ENCODE measurements around the gene ABL1. TPM values are rescaled to one million over a fixed set of nuclear protein-coding genes. Genes with fewer than 3 reads are reported as not detected.

ABL1 gene
- total RNA-seq, 1 experiment from 2014 or later = 83.6 TPM

GRCh38 chr9:130901498-130902203 lies 66.6 kb downstream of the ABL1 start:
- H3K27ac ChIP-seq (ENCODE audit: insufficient read length, low read depth, low read length) = no peak overlapping the region
- H3K56ac ChIP-seq (ENCODE audit: insufficient read length, low read depth, low read length) = no peak overlapping the region
- H2BK12ac ChIP-seq (ENCODE audit: insufficient read length, low read depth, low read length) = no peak overlapping the region
- H4K20me1 ChIP-seq (ENCODE audit: control insufficient read depth, insufficient read depth, insufficient read length) = no peaks in the 10 kb centered on the region
- no peak for DNase-seq
- no peak overlapping the region for H2BK5ac ChIP-seq (ENCODE audit: insufficient read length, low read length)
- Mint-ChIP-seq H3K4me3 (no peak overlapping the region), H3K9me3 (no peaks in the 10 kb centered on the region), H3K4me1 (peaks cover 0 to 7% of the 10 kb centered on the region in 2 experiments; a peak in 1 of 4 replicates), H3K27ac (no peak overlapping the region), H3K27me3 (ENCODE audit: low read depth) (peaks cover 3% of the 10 kb centered on the region; the same call in 1 of the 2 replicates), H3K36me3 (ENCODE audit: insufficient read depth in 1 of 3, low read depth in 3 of 3) (no peaks in the 10 kb centered on the region)
- H2AFZ ChIP-seq (ENCODE audit: low read length) = no peak overlapping the region
- no peak overlapping the region for H4K91ac ChIP-seq (ENCODE audit: insufficient read length, low read depth, low read length)
- H4K8ac ChIP-seq (replicated peaks; ENCODE audit: insufficient read length, low read depth, low read length) = no peak overlapping the region
- H2BK15ac ChIP-seq (ENCODE audit: low read depth, low read length) = no peak overlapping the region
- no CpG with 5 or more reads among the region's 17 CpGs for WGBS (ENCODE audit: extremely low coverage, insufficient read length, low lambda C conversion rate)
- no peaks in the 10 kb centered on the region for H3K4me1 ChIP-seq (ENCODE audit: insufficient read depth, low read length)
- no peak overlapping the region for H2AK5ac ChIP-seq (ENCODE audit: insufficient read length, low read length)
- no peaks in the 10 kb centered on the region for H3K23me2 ChIP-seq (ENCODE audit: insufficient read length, low read depth, low read length, poor library complexity, severe bottlenecking)
- H2BK20ac ChIP-seq (ENCODE audit: low read depth, low read length, poor library complexity, severe bottlenecking) = no peak overlapping the region
- no peak overlapping the region for H3K4me2 ChIP-seq (ENCODE audit: insufficient read depth, insufficient read length, low read length)
- no peaks in the 10 kb centered on the region for H3K79me2 ChIP-seq (ENCODE audit: insufficient read depth, low read length)
- TF ChIP-seq CTCF (conservative IDR thresholded peaks at IDR 0.05) = no peak
- no peak overlapping the region for H3K18ac ChIP-seq (ENCODE audit: insufficient read length, low read depth, low read length)
- no peaks in the 10 kb centered on the region for H3K9me3 ChIP-seq (ENCODE audit: control insufficient read depth, low read depth, low read length)
- no peak overlapping the region for H2BK120ac ChIP-seq (ENCODE audit: low read depth, low read length, poor library complexity, severe bottlenecking)
- H3T11ph ChIP-seq (ENCODE audit: low read length) = no peak overlapping the region
- H3K23ac ChIP-seq (ENCODE audit: insufficient read length, low read depth, low read length) = no peak overlapping the region
- H3K4ac ChIP-seq (ENCODE audit: low read depth, low read length) = no peak overlapping the region
- no peak overlapping the region for H4K5ac ChIP-seq (ENCODE audit: insufficient read length, low read depth, low read length)
- H3K14ac ChIP-seq (ENCODE audit: insufficient read depth, low read length) = no peak overlapping the region
- no peaks in the 10 kb centered on the region for H3K79me1 ChIP-seq (ENCODE audit: insufficient read depth, low read depth, low read length, poor library complexity, severe bottlenecking)
- H3K9ac ChIP-seq (ENCODE audit: extremely low read depth, insufficient read length, low read length) = no peak overlapping the region
- no peaks in the 10 kb centered on the region for H3K27me3 ChIP-seq (ENCODE audit: insufficient read depth, low read length)
